GM21825 (cell line): ENCODE results near the gene TARS2.

Experiments
- ATAC-seq: cut with Tn5 transposase; IDR thresholded peaks from one replicate; pipeline ENCODE4 v1.9.1; 2021; ENCODE audit warnings: mild to moderate bottlenecking, moderate library complexity; ENCODE audit not compliant: unreplicated experiment

Gene TARS2

DNA sequence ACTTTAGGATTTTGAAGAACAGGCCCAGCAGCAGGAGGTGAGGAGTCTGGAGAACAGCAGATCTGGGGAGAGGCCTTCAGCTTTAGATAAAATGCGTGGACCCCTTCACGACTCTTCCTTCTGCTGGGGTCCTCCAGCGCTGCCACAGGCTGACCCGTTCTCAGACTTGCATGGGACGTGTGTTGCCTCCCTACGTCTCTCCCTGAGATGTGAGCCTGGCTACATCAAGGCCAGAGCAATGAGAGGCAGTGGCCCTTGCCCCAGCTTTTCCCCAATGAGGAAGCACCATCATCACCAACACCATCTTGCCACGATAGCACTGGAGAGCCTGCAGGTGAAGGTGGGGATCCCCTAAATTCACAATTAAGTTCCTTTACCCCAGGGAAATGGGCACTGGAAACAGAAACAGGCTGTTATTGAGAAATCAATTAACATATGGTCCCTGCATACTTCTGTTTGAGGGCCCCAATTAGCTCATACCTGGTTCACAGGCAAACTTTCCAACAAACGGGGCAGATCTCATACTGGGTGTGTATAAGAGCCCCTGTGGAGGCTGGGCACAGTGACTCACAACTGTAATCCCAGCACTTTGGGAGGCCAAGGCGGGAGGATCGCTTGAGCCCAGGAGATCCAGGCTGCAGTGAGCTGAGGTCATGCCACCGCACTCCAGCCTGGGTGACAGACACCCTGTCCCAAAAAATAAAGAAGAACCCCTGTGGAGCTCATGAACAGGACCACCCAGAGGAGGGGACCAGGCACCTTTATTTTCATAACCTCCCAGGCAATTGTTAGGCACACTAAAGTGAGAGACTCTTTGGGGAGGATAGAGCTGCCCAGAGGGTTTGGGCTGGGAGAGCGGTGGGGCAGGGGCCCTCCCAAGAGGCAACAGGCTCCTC lies 49.9 kb downstream of the TARS2 start:
- no peak for ATAC-seq

DNA sequence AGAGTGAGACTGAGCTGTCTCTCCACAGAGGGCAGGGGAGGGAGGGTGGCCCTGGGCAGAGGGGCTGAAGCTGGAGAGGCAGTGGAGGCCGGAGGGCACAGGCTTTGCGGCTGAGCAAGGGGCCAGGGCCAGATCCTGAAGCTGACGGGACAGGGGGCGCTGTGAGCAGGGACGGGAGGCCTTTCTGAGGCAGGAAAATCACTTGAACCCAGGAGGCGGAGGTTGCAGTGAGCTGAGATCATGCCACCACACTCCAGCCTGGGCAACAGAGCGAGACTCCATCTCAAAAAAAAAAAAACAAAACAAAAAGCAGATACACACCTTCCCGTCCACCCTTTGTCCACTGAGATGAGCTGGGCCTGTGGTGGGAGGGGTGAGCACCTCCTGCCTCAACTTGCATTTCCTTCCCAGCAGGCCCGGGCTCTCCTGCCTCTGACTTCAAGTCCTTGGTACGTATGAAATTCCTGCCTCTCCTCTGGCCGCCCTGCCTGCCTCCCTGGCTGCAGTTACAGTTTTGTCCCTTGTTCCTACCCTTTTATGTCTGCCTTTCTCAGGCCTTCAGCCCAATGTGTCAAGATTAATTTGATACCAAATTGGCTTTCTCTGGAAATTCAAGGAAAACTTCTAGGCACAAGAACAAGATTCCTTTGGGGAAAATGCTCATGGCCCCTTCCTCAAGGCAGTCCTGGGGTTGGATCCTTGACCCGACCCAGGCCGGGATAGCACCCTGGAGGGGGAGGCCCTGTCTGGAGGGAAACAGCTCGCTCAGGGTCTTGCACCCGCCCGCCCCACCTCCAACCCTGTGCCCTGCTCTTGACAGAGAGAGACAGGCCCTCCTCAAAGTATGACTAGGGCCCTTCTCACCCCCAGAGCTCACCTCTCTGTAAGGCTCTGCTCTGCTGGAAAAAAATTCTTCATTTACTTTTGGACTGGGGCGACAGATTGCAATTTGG lies 50.8 kb downstream of the TARS2 start:
- no peak for ATAC-seq

- ATAC-seq: no peak
Observed at GRCh38 chr1:150543500-150544143, 56.4 kb downstream of the TARS2 start.

- no peak for ATAC-seq
Observed at GRCh38 chr1:150544204-150544603, 57.0 kb downstream of the TARS2 start.

- ATAC-seq: no peak
Observed at GRCh38 chr1:150545486-150546032, 58.3 kb downstream of the TARS2 start.

DNA sequence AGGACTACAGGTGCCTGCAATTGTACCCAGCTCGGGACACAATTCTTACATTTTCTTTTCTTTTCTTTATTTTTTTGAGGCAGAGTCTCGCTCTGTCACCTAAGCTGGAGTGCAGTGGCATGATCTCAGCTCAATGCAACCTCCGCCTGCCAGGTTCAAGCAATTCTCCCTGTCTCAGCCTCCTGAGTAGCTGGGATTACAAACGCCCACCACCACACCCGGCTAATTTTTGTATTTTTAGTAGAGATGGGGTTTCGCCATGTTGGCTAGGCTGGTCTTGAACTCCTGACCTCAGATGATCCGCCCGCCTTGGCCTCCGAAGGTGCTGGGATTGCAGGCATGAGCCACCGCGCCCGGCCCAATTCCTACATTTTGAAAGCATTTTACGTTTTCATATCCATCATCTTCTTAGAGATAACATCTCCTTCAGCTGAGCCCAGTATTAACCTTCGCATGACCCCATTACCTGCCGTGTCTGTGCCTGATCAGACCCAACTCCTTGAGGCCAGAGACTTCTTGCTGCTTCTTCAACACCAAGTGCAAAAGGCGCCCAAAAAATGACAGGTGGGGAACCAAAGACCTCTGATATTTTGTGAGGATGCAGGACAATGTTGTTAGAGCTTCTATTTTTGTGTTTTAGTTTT lies 59.2 kb downstream of the TARS2 start:
- no peak for ATAC-seq

DNA sequence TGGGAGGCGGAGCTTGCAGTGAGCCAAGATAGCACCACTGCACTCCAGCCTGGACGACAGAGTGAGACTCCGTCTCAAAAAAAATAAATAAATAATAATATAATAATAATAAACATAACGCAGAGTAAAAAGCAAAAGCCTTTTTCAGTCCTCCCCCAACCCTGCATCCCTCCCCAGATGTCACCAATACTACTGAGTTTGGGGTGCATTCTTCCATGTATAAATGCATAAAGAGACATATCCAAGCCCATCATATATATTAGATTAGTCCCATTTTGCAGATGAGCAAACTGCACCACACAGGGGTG lies 61.1 kb downstream of the TARS2 start:
- no peak for ATAC-seq

DNA sequence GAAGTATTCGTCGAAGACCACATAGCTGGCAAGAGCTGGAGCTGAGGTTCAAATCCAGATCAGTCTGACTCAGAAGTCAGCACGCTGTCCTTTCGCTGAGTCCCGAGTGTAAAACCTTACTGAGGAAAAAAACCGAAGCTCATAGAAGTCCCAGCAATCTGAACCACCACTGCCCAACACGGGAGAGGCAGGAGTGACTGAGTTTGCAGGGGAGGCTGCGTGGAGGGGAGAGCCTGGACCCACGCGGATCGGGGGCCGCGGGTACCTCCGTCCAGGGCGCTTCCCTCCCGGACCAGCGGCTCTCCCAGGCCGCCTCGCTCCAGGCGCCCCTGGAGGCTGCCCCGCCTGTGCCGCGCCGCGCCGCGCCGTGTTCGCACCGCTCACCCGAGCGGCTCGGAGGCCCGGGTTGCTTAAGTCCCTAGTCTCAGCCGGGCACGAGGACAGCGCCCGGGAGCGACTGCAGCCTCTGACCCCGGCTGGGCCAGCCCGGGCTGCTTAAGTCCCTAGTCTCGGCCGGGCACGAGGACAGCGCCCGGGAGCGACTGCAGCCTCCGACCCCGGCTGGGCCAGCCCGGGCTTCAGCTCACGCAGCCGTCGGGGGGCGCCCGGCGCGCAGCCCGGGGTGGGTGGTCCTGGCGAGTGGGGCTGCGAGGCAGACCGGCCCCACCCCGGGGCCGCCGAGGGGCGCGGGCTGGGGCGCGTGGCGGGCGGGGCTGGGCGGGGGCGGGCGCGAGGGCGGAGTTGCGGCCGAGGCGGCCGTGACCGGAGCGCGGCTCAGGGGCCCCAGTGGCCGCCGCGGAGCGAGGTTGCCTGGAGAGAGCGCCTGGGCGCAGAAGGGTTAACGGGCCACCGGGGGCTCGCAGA lies 61.6 kb downstream of the TARS2 start, which contains the start of gene ADAMTSL4:
Gene ADAMTSL4, plus strand, starts transcription at position 777 of the 864 bp plus-strand sequence. CDS start 2,881 bp downstream, outside the sequence.
- ATAC-seq: peak; percentile 51

DNA sequence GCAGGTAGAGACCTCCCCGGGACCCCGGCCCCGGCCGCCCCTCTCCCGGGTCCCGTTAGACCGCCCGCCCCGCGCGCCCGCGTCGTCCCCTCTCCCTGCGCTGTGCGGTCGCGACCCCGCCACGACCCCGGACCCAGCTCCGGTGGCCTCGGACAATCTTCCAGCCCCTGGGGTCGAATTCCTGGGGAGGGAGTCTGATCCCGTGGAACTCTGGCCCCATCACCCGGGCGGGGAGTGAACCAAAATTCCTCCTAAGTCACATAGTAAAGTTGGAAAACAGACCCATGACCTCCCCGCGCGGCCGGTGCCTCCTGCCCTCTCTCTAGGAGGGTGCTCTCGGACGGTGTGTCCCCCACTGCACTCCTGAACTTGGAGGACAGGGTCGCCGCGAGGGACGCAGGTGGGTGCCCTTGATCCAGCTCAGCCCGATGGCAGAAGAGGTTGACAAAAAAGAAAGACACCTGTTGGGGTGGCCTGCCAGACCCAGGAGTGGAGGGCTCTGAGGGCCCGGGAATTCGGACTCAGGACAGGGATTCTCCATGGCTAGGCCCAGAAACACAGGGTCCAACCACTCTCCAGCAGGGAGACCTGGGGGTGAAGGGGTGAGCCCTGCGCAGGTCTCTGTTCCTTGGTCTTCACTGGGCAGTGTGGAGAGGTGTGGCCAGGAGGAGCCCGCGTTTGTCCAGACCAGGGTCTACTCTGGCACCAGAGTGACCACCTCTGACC lies 62.4 kb downstream of the TARS2 start:
- ATAC-seq: no peak

DNA sequence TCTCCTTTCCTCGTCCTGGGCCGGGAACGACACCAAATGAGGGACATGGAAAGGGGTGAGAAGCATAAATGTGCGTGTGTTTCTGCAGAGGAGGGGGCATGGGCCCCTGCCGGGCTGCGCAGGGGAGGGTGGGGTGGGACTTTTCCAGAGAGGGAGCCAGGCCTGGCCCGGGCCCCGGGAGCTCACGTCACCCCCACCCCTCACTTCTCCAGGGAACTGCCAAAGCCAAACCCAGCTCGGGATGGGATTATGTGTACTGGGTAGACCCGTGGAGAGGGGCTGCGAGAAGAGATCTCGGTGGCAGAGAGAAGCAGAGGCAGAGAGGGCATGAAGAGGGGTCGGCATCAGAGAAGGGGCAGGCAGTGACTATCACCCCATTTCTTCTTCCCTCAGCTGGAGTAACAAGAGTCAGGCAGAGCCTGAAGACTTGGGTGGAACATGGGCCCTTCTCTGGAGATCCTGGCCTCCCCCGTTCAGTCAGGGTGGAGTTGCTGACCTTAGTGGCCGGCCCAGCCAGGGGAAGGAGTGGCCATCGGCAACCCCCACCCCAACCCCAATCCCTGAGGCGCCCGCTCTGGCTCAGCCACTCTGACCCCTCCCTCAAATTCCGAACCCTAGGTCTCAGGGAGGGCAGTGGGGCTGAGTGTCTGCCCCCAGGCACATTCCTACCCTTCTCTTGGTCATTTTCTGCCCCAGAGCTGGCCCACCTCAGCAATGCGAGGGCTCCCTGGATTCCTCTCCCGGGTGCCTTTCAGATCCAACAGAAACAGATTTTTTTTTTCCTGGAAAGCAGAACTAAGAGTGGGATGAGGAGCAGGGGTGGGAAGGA lies 63.2 kb downstream of the TARS2 start:
- no peak for ATAC-seq

DNA sequence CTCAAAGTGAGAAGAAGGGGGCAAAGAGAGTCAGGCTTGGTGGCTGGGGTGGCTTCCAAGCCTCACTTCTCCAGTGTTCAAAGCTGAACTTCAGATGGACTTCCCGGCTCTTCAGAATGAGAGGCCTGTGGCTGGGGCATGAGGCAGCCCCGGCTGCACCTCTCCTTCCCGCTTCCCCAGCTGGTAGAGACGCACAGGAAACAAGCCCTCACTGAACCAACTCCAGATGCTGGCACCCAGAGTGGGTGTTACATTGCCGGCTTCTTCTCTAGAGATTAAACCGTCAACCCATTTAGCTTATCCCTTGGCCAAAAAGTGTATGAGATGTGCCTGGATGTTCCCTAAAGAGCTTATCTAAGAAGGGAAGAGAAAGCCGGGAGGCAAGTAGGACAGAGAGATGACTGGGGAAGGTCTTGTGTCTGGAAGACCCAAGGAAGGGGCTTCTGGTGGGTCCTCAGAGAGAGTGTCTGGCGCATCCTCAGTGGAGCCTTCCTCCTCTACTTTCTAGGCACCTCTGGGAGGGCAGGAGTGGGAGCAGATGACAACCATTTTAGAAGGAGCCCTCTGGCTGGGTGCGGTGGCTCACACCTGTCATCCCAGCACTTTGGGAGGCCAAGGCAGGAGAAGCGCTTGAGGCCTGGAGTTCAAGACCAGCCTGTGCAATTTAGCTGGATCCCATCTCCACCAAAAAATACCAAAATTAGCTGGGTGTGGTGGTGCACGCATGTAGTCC lies 64.0 kb downstream of the TARS2 start:
- ATAC-seq: no peak

DNA sequence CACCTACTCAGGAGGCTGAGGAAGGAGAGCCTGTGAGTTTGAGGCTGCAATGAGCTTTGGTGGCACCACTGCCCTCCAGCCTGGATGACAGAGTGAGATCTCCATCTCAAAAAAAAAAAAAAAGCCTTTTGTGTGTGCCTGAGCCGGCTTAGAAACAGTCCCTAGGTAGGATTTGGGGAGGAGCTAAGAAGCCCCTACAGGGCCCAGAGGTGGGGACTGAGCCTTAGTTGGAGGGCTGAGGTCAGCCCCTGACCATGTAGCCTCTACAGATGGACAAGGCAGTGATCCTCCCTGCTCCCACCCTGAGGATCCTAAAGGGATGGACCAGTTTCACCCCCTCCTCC lies 64.5 kb downstream of the TARS2 start:
- ATAC-seq: no peak

DNA sequence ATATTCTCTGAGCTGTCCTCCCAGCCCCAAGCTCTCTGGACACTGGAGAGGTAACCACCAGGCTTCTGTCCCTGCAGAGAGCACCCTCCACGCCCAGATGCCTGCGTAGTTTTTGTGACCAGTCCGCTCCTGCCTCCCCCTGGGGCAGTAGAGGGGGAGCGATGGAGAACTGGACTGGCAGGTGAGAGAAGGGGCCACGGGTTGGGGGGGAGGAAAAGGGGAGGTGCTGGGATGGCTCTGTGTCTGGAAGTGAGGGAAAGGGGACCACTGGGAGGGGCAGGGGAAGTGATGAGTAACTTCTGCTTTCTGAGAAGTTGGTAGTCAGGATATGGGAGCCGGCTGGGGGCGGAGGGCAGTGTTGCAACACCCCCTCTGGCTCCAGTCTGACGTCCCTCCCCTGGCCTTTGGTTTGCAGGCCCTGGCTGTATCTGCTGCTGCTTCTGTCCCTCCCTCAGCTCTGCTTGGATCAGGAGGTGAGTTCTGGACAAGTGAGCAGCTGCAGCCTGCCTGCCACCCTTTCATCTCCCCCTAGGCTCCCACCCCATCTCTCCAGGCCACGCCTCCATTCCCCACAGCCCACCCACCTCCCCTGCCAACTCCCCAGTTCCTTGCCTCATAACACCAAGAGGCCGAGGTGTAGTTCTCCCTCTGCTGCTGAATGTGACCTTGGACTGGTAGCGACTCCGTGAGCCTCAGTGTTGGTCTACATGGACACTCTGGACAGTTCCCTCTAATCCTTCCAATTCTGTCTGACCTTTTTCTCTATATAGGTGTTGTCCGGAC lies 65.1 kb downstream of the TARS2 start:
- no peak for ATAC-seq

DNA sequence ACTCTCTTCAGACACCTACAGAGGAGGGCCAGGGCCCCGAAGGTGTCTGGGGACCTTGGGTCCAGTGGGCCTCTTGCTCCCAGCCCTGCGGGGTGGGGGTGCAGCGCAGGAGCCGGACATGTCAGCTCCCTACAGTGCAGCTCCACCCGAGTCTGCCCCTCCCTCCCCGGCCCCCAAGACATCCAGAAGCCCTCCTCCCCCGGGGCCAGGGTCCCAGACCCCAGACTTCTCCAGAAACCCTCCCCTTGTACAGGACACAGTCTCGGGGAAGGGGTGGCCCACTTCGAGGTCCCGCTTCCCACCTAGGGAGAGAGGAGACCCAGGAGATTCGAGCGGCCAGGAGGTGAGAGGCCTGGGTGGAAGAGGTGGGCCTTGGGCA lies 65.7 kb downstream of the TARS2 start:
- no peak for ATAC-seq

DNA sequence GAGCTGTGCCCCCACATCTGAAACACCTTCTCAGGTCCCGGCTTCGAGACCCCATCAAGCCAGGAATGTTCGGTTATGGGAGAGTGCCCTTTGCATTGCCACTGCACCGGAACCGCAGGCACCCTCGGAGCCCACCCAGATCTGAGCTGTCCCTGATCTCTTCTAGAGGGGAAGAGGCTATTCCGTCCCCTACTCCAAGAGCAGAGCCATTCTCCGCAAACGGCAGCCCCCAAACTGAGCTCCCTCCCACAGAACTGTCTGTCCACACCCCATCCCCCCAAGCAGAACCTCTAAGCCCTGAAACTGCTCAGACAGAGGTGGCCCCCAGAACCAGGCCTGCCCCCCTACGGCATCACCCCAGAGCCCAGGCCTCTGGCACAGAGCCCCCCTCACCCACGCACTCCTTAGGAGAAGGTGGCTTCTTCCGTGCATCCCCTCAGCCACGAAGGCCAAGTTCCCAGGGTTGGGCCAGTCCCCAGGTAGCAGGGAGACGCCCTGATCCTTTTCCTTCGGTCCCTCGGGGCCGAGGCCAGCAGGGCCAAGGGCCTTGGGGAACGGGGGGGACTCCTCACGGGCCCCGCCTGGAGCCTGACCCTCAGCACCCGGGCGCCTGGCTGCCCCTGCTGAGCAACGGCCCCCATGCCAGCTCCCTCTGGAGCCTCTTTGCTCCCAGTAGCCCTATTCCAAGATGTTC lies 66.3 kb downstream of the TARS2 start:
- no peak for ATAC-seq

DNA sequence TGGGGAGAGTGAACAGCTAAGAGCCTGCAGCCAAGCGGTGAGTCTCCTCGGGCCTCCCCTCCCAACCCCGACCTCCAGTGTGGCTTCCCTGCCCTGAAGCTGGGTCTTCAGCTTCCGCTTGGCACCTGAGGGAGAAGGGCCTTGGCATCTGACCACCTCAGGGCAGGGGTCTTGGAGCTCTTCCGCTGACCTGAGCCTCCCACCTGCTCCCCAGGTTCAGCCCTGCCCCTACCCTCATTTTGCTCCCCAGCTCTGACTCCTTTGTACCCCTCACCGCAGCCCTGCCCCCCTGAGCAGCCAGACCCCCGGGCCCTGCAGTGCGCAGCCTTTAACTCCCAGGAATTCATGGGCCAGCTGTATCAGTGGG lies 66.8 kb downstream of the TARS2 start:
- ATAC-seq: no peak
